WI38 (cell line): Measurements from ENCODE around the gene PPP1R37.

Experiments used
- H3K4me3 ChIP-seq: 2 replicates; pipeline ENCODE4 v1.5.1; 2011; ENCODE audit warnings: low read depth, mild to moderate bottlenecking, control low read depth, low read length
- CTCF ChIP-seq: IDR thresholded peaks from 2 replicates; pipeline ENCODE4 v1.5.1; 2012; ENCODE audit warnings: low read depth, mild to moderate bottlenecking, control low read depth, low read length

Gene PPP1R37

GRCh38 chr19:45092747-45093678 lies at the start of gene PPP1R37:
TSS of gene PPP1R37 (plus strand) at chr19:45093179. CDS start at chr19:45093326, 147 bp downstream.
- H3K4me3 ChIP-seq, result peak within 1 kb of the TSS; percentile 99
- TF ChIP-seq CTCF, result no peak

- TF ChIP-seq CTCF, result no peak
- H3K4me3 ChIP-seq, result no peak overlapping the region
Observed at GRCh38 chr19:45045671-45046353, 47.2 kb upstream of the PPP1R37 start.

GRCh38 chr19:45046355-45046754 lies 46.6 kb upstream of the PPP1R37 start:
- H3K4me3 ChIP-seq, result no peak overlapping the region
- no peak for TF ChIP-seq CTCF

GRCh38 chr19:45047188-45047797 lies 45.7 kb upstream of the PPP1R37 start:
- TF ChIP-seq CTCF, result no peak

GRCh38 chr19:45049073-45049736 lies 43.8 kb upstream of the PPP1R37 start:
- no peak for TF ChIP-seq CTCF
- H3K4me3 ChIP-seq, result no peak overlapping the region

More at GRCh38 chr19:45047188-45047797, 45.7 kb upstream of the PPP1R37 start:
- no peak overlapping the region for H3K4me3 ChIP-seq

- H3K4me3 ChIP-seq, result no peak overlapping the region
- no peak for TF ChIP-seq CTCF
Observed at GRCh38 chr19:45050036-45050435, 42.9 kb upstream of the PPP1R37 start.
